GM19238 (cell line): ENCODE data around the gene TRIM44.

ENCODE experiments used
- DNase-seq: peaks from one replicate; pipeline ENCODE4 v3.0.0; 2011; ENCODE audit warnings: low spot score; ENCODE audit not compliant: insufficient read length

The TRIM44 gene

DNA sequence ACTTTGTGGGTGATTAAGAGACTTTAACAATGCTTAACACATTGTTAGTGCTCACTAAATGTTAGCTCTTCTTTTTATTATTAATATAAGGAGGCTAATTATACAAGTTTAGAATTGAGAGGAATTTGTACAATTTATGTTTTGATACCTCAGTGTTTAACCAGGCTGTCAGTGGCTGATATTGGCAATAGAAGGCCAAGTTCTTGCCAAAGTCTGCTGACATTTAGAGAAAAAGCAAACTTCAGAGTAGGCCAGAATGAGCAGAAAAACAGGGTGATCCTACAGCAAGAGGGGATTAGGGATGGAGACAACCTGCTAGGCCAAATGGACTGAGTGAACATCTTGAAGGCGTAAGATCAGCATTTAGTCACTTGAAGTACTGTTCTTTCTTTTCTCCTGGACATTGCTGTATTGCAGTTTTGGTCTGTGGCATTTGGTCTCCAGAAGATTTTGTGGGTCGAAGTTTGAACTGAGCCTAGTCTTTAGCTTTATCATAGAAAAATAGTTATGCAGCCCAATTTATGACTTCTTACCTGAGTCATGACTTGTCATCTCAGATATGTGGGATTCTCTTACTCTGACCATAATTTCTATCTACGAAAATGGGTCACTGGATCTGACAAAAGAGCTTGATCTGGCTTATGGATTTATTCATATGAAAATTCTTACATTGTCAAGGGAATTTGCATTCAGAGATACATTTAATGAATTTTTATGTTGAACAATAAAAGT is 9.0 kb downstream of the TRIM44 start:
- no peak for DNase-seq

DNA sequence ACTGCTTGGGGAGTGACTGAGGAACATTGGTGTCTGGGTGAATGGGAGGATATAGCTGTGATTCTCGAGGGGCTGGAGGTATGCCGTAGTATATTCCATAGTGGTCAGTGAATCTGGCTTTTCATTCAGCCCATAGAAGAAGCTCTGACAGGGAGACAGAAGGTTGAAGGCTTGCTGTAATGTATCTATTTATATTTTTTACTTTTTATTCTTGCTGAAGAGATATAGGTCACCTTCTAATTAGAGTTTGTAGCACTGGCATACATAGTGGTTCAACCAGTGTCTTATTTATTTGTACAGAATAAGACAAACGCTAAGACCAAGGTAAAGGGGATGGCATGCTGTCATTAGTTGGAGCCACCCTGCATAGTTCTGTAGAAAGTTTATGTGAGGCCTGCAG is 10.0 kb downstream of the TRIM44 start:
- no peak for DNase-seq

DNA sequence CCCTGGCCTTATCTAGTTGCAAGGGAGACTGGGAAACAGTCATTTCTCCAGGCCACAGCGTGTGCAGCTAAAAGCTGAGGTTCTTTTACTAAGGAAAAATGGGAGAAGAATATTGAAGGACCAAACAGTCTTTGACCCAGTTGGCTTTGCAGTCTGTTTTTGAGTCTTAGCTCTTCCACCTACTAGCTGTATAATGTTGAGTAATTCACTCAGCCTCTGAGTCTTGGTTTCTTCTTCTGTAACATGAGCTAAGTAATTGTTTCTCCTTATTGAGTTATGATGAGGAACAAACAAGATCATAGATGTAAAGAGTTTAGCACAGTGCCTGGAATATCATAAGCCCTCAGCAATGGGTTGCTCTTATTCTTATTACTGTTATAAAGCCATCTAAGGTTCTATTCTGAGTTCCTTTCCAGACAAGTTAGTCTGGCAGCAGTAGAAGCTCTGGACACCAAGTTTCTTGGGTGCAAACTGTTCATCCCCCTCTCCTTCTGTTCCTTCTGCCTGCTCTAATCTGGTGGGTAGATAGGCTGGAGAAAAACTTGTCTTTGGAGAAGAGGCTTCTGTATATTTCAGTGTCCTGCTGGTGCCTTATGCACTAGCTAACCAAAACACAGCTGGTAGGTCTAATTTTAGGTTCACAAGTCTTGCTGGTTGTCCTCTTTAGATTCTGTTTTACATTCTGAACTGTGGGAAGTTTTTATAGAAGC is 13.5 kb downstream of the TRIM44 start:
- no peak for DNase-seq

DNA sequence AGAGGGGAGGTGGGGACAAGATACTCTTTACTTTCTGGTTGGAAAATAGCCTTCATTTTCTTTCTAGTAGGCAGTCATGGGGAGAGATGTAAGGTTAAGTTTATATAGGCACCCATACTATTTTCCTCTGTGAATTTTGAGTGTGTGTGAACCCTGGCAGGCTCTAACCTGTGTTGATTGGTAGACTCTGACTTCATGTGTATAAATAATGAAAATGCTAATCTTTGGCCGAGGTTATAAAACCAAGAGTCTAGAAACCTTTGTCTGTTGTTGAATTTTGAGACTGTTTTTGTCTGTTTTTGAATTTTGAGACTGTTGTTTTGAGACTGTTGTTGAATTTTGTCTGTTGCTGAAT is 14.0 kb downstream of the TRIM44 start:
- DNase-seq: no peak

DNA sequence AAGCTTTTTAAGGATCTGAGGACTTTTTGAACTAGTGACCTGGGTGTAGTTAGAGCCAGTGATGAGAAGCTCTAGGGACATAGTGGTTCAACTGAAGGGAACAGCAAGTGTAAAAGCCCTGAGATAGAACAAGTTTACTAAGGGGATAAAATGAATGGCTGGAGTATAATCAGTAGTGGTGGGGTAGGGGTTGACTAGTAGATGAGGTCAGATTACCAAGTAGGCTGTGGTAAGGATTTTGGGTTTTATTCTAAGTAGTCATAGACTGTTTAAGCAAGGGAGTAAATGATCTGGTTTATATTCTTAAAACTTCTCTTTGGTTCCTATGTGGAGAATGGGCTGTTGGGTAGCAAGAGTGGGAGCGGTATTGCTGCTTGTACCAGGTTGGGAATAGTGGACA is 15.3 kb downstream of the TRIM44 start:
- DNase-seq: no peak

DNA sequence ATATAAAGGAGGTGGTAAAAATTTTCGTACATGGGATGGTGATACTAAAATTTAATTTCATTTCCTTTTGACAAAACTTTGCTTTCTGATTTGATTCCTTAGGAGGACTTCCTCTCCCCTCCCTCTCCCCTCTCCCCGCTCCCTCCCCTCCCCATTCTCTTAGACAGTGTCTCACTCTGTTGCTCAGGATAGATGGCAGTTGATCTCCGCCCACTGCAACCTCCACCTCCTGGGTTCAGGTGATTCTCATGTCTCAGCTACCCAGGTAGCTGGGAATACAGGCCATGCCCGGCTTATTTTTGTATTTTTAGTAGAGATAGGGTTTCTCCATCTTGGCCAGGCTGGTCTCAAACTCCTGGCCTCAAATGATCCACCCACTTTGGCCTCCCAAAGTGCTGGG is 15.9 kb downstream of the TRIM44 start:
- DNase-seq: no peak

DNA sequence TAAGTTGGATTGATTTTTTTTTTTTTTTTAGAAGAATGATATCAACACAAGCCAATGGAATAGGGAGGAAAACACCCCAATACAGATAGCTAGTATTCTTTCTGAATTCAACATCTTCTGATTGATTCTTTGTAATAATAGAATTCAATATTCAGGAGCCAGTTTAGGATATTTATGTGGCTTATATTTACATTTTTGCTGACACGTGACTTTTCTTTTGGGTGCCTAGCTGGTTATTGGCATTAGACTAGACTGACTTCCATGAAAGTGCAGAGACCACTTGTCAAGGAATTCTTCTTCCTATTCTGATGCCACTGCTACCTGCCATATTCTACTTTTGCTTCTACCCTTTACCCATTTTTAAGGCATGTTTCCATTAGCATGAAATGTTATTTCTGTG is 16.4 kb downstream of the TRIM44 start:
- no peak for DNase-seq

DNA sequence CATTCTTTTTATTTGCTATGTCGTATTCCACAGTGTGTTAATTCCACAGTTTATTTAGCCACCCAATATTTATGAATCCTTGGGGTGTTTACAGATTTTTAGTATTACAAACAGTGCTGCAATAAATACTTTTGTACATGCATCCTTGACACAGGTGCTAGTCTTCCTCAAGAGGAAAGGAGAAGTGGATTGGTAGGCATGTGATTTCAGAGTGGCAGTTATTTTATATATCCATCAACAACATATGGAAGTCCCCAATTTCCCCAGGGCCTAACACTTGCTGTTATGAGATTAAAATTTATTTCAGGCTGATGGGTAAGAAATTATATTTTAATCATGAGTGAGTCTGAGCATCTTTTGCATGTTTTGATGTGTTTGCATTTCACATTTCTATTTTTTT is 17.9 kb downstream of the TRIM44 start:
- DNase-seq: no peak

DNA sequence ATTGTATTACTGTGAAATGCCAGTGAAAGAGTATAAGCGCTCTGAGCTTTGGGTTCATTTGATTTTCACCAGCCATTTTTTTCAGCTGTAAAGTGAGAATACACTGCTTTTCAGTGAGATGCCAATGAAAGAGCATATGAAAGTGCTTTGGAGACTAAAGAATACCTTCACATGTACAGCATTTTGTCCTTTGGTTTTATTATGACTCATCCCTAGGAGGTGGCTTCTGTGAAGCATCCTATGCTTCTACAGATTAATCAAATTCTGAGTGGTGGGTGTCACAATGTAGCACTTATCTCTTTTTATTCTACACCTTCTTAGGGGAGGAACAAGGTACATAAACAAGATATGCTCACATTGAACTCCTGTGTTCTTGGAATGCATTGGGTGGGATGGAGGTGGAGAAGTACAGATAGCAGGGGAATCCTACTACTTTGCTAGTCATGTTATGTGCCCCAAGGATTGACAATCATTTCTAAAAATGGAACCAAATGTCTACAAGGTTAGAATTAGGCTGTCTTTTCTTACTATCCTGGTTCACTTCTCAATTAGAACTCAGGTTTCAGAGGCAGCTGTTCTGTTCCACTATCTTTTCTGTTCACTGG is 18.7 kb downstream of the TRIM44 start:
- DNase-seq: no peak

DNA sequence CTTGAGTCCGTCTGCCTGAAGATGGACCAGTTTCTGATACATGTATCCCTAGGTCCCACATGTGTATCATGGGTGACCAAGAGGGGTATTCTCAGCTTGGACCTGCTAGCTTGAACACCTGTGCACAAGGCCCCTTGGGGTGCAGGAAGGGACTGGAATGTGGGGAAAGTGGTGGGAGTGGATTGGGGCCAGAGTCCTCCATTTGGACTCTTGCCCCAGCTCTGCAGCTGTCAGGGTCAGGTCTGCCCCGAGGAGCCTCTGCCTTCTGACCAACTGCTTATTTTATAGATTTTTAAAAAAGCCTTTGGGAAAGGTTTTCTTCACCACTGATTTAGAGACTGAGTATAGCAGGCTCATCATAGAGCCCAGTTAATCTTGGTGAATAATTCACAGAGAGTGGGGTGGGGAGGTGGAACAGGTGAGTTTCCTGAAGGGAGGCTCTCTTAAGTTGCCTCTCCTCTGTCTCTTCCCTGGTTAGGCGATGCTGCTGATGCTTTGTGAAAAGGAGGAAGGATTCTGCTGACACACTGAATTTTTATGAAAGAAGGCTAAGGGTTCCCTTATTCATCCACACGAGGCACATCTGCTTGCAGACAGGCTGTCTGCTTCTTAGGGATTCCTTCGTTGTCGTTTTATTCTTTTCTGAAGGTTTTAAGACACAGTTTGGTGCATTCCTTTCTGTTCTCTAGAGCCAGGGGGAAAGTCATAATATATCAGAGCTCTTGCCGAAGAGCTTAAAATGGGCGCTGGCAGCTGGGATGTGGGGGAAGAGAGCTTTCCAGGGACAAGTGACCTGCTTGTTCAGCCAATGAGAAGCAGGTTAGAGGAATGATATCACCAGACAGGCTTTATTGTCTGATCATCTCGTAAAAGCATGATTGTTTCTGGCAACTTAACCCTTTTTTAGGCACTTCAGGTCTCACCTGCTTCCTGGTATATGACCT is 19.9 kb downstream of the TRIM44 start:
- DNase-seq: no peak

DNA sequence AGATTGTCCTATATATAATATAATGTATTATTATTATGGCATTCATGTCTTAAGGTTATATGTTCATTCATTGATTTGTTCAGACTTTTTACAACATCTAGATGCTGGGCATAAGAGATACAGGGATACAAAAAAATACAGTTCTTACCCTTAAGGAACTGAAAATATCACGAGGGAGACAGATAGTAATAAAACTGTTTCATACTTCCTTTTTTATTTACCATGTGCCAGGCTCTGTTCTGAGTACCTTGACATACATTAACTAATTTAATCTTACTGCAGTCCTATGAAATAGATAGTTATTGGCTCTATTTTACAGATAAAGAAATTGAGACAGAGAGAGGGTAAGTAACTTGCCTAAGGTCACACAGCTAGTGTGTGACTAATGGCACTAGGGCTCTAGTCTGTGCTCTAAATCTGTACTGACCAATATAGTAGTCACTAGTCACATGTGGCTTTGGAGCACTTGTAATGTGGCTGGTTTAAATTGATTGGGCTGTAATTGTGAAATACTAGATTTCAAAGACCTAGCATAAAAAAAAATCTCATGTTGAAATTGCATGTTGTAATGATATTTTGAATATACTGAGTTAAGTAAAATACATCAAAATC is 21.3 kb downstream of the TRIM44 start:
- no peak for DNase-seq

DNA sequence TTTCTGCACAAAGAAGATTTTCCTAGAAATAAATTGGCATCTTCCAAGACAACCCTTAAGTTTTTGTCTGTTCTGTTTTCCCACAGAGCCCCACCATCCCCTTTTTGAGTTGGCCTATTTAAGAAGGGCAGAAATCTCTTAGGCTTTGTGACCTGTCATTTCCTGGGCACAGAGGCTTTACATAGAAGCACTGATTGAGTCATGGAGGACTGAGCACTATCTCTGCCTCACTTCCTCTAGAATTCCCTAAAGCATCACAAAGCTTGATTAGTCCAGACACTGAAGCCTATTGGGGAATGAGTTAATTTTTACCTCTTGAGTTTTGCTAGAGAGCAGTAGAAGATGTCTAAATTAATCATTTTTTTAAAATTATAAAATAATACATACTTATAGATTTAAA is 25.4 kb downstream of the TRIM44 start:
- DNase-seq: no peak

DNA sequence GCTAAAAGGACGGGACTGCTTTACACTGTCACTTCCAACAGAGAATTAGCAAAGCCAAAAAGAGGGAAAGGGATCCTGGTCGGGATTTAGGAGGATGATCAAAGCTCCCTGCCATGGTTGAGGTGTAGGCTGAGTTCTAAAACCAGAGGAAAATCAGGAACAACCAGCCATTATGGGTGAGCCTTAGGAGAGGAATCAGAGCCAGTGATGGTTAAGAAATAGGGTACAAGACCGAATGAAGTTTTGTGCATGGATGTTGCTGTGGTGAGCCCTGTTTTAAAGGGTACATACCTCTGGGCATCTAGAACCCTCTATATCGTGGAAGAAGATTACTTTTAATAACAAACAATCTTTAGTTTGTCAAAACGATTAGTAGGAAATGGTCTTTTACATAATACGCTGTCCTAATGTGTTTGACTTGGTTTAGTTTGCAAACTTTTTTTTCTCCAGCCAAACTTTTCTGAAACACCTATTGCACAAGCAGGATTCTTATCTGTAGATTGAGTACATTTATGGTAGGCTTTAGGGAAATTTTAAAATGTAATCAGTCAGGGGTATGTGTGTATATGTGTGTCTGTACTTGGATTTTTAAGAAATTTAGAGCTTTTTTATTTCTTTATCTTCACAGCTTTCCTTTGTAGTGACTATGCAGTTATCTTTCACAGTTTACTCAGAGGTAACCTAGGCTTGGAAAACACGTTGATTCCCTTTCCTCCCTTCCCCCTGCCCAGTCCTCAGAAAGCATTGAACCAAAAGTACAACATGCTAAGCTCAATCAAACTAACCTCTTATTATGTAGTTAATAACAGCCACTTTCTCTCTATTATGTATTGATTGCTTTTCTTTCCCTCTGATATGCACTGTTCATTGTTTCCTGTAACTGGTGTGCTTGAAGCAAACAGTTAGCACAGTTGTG is 26.8 kb downstream of the TRIM44 start:
- DNase-seq: no peak

DNA sequence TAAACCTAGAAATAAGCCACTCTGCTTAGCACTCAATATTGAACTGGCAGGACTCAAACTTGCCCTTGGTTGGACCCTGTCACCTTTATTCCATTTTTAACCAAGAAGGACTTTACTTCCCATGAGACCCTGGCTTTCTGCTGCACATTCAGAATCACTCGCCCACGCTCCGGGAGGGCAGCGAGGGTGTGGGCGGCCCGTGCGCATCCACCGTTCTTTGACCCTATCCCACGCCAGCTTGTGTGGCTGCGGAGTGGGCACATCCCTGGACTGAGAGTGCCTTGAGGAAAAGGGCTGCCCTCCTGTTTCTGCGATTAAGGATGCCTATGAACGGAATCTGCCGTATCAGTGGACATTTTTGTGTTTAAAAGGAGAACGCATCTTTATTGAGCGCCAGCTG is 39.6 kb downstream of the TRIM44 start:
- no peak for DNase-seq

DNA sequence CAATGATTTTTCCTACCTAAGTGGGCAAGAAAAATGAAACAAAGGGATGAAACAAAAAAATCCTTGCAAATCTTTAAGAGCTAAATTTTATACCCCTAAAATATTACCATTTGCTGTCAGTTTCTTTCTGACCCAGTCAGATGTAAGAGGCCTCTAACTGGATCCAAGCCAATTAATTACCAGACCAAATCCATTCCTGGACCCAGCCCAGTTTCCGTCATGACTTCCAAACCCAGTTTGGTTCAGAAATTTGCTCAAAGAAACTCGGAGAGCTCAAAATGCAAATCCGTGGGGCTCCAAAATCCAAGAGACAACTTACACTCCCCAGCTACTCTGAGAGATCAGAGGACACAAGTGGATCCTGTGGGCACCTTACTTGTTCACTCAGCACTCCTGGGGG is 46.8 kb downstream of the TRIM44 start:
- no peak for DNase-seq

DNA sequence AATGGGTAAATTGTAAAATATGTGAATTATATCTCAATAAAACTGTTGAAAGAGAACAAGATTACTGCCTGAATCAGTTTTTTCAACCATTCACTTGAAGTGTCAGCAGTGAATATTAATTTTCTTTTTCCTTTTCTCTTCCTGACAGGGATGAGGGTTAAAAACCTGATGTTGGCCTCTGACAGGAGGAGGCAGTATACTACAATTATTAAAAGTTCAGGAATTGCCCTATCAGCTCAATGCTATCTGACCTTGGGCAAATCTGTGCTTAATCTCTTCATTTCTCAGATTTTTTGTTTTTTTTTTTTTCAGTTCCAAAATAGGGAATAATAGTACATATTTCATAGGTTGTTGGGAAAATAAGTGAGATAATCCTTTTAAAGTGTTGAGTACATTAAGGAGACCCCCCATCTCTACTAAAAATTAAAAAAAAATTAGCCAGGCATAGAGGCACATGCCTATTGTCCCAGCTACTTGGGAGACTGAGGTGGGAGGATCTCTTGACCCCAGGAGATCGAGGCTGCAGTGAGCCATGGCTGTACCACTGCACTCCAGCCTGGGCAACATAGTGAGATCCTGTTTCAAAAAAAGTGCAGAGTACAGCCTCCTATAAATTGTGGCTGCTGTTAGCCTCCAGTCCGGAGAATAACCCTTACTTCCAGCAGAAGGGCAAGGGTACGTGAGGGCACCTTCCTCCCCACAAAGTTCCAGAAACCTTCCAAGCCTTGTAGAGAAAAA is 48.8 kb downstream of the TRIM44 start:
- DNase-seq: no peak

DNA sequence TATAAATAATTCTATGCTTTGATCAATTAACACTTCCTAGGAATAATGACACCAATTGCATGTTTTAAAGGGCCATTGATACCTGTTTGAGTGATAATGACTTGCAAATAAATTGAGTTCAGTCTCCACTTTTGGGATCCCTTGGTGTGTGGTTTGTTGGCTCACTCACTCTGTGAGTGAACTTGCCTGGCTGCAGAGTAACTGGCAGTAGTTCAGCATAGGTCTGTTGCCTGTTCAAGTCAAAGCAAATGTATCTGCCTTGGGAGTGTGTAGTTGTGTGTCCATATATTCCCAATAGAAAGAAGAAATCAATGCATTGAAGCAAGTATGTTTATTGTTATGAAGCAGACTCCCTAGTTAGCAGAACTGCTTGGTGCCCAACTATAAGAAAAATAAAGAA is 49.3 kb downstream of the TRIM44 start:
- no peak for DNase-seq

DNA sequence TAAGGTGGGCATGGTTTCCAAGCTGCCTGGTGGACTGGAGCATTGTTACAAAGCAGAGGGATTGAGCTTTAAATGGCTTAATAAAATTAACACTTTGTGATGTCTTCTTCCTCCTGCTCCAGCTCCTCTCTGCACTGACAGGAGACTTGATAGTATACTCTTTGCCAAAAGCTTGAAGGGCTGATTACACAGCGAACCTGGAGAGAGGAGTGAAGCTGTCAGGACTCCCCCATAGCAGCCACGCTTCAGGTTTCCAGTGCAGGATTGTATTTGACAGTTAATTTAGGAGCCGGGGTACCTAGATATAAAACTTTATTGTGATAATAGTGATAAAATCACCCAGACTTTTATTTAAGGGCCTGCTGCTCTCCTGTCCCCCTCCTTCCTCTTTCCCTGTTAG is 50.0 kb downstream of the TRIM44 start:
- DNase-seq: no peak

DNA sequence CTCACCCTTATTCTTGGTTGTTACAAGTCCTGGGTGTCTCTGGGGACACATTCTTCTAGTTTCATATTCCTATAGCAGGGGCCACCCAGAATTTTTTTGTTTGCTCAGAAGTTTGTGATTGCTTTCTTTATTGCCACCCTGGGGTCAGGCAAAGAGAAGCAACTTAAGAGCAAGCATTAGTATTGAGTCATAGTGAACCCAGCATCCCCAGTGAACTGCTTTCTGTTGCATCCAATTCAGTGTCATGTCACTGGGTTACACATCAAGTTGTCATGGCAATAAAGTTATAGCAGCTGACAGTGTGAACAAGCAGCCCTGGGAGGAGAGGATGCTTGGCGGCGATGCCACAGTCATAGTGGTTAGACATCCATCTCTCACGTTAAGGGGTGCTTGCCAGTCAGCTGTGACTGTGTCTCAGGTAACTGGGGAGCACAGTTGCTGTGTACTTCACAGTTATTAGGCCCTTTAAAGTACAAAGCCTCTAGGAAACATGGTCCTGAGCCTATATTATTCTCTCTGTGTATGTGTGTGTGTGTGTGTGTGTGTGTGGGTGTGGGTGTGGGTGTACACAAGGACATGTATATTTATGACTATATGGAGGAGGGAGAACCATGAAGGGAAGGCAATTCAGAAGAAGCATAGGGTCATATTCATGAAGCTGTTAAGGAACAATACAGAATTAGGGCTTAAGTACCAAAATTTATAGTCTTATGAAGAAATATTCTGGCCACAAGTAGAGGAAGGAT is 52.5 kb downstream of the TRIM44 start:
- DNase-seq: no peak
